Measurements from ENCODE around the gene SSC5D.

The SSC5D gene

GRCh38 chr19:55502197-55502952 is 14.1 kb downstream of the SSC5D start:
- DNase-seq (ENCODE audit: low read depth in 2 of 2) = no peak

GRCh38 chr19:55503157-55503501 is 14.9 kb downstream of the SSC5D start:
- no peak overlapping the region for H3K4me3 ChIP-seq (replicated peaks in 1 of 2; ENCODE audit: low read depth in 2 of 2, low read length in 2 of 2)
- TF ChIP-seq CTCF (IDR thresholded peaks at IDR 0.05; ENCODE audit: low read depth, low read length) = no peak
- DNase-seq (ENCODE audit: low read depth in 2 of 2) = no peak

More at GRCh38 chr19:55502197-55502952, 14.1 kb downstream of the SSC5D start:
- TF ChIP-seq CTCF (IDR thresholded peaks at IDR 0.05; ENCODE audit: low read depth, low read length) = no peak
- no peak overlapping the region for H3K4me3 ChIP-seq (replicated peaks in 1 of 2; ENCODE audit: low read depth in 2 of 2, low read length in 2 of 2)

- peak; percentile 98 for TF ChIP-seq CTCF (IDR thresholded peaks at IDR 0.05; ENCODE audit: low read depth, low read length)
- peak overlapping the region; percentile 54 to 57 for H3K4me3 ChIP-seq (replicated peaks in 1 of 2; ENCODE audit: low read depth in 2 of 2, low read length in 2 of 2)
- DNase-seq (ENCODE audit: low read depth in 2 of 2) = peak; percentile 91 to 94
Measured at GRCh38 chr19:55503502-55504251, 15.4 kb downstream of the SSC5D start.

- H3K4me3 ChIP-seq (replicated peaks in 1 of 2; ENCODE audit: low read depth in 2 of 2, low read length in 2 of 2) = no peak overlapping the region
- no peak for DNase-seq (ENCODE audit: low read depth in 2 of 2)
- TF ChIP-seq CTCF (IDR thresholded peaks at IDR 0.05; ENCODE audit: low read depth, low read length) = no peak
Measured at GRCh38 chr19:55504252-55504603, 16.0 kb downstream of the SSC5D start.

- no peak for TF ChIP-seq CTCF (IDR thresholded peaks at IDR 0.05; ENCODE audit: low read depth, low read length)
- no peak for DNase-seq (ENCODE audit: low read depth in 2 of 2)
- no peak overlapping the region for H3K4me3 ChIP-seq (replicated peaks in 1 of 2; ENCODE audit: low read depth in 2 of 2, low read length in 2 of 2)
Measured at GRCh38 chr19:55504981-55505380, 16.7 kb downstream of the SSC5D start.

GRCh38 chr19:55508120-55508519 is 19.9 kb downstream of the SSC5D start:
- TF ChIP-seq CTCF (IDR thresholded peaks at IDR 0.05; ENCODE audit: low read depth, low read length) = no peak
- no peak overlapping the region for H3K4me3 ChIP-seq (replicated peaks in 1 of 2; ENCODE audit: low read depth in 2 of 2, low read length in 2 of 2)
- no peak for DNase-seq (ENCODE audit: low read depth in 2 of 2)
